ENCODE data around the gene RAMP1. TPM values are rescaled to one million over a fixed set of nuclear protein-coding genes. Genes with fewer than 3 reads are reported as not detected.

The RAMP1 gene
- total RNA-seq, 1 donor from 2014 or later = 9.1 TPM

DNA sequence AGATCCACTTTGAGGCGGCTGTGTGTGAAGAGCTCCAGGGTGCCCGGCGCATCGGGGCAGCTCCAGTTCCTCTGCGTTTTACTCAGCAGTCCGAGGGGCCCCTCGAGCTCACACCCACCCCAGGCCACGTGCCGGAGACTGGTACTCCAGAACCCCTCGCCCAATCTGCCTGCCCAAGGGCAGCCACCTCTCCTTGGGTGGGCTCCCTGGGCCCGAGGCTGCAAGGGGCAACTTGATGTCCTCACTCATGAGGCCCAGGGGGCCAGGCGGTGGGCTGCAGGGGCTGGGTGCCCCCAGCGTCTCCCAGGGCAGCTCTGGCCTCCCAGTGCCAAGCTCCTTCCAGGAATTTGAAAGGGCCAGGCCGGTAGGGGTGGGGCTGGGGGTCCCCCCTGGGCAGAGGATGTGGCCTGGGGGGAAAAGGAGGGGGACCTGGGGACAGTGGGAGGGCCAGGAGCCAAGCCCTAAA, 16.7 kb downstream of the RAMP1 start:
- Histone ChIP-seq H3K27ac (ENCODE audit: low read depth, low read length) (no peak overlapping the region), H3K79me2 (ENCODE audit: insufficient read depth, low read length) (no peaks in the 10 kb centered on the region), H3K36me3 (ENCODE audit: insufficient read depth, low read length) (no peaks in the 10 kb centered on the region), H3K4me3 (ENCODE audit: insufficient read depth, low read depth, low read length) (no peak overlapping the region), H3K4me1 (ENCODE audit: insufficient read depth, low read length) (peaks cover 25% of the 10 kb centered on the region), H3K27me3 (ENCODE audit: insufficient read depth, low read length) (no peaks in the 10 kb centered on the region), H3K9ac (ENCODE audit: low read length) (no peak overlapping the region), H3K9me3 (ENCODE audit: insufficient read depth, low read depth, low read length) (no peaks in the 10 kb centered on the region), H4K20me1 (ENCODE audit: insufficient read depth, low read length) (no peaks in the 10 kb centered on the region), H3K4me2 (ENCODE audit: low read length) (no peak overlapping the region), H2AFZ (ENCODE audit: low read depth, low read length) (no peak overlapping the region)
- TF ChIP-seq, protein P1, sequence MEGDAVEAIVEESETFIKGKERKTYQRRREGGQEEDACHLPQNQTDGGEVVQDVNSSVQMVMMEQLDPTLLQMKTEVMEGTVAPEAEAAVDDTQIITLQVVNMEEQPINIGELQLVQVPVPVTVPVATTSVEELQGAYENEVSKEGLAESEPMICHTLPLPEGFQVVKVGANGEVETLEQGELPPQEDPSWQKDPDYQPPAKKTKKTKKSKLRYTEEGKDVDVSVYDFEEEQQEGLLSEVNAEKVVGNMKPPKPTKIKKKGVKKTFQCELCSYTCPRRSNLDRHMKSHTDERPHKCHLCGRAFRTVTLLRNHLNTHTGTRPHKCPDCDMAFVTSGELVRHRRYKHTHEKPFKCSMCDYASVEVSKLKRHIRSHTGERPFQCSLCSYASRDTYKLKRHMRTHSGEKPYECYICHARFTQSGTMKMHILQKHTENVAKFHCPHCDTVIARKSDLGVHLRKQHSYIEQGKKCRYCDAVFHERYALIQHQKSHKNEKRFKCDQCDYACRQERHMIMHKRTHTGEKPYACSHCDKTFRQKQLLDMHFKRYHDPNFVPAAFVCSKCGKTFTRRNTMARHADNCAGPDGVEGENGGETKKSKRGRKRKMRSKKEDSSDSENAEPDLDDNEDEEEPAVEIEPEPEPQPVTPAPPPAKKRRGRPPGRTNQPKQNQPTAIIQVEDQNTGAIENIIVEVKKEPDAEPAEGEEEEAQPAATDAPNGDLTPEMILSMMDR (IDR thresholded peaks at IDR 0.05; ENCODE audit: insufficient read depth, low read depth, low read length) = no peak
- no peak for TF ChIP-seq EZH2 (IDR thresholded peaks at IDR 0.05; ENCODE audit: insufficient read depth, low read length)
- Mint-ChIP-seq H3K9me3 (ENCODE audit: unreplicated experiment) (no peaks in the 10 kb centered on the region), H3K4me1 (ENCODE audit: low read depth, unreplicated experiment) (peaks cover 16% of the 10 kb centered on the region), H3K27me3 (ENCODE audit: low read depth, unreplicated experiment) (peaks cover 1% of the 10 kb centered on the region), H3K27ac (ENCODE audit: unreplicated experiment) (no peak overlapping the region), H3K36me3 (ENCODE audit: low read depth, unreplicated experiment) (peaks cover 5% of the 10 kb centered on the region), H3K4me3 (ENCODE audit: unreplicated experiment) (no peak overlapping the region)
- no peak for DNase-seq (ENCODE audit: low read depth)
- no peak for FAIRE-seq

DNA sequence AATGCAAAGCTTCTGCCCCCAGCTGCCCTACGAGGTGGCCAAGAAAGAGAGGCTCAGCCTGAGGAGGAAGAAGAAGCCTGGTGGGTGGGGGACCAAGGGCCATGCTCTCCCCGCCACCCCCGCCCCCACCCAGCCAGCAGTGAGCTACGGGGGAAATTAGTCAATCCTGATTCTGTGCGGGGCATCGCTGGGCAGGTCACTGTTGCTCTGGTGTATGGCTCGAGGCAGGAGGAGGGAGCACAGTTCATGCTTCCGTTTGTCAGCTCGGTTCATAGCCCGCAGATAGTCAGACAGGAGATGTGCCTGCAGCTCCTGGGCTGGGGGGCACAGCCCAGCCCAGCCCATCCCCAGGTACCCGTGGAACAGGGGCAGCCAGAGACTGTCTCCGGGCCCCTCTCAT, 17.1 kb downstream of the RAMP1 start:
- Histone ChIP-seq H3K4me2 (ENCODE audit: low read length) (no peak overlapping the region), H3K27ac (ENCODE audit: low read depth, low read length) (no peak overlapping the region), H3K9me3 (ENCODE audit: insufficient read depth, low read depth, low read length) (no peaks in the 10 kb centered on the region), H3K27me3 (ENCODE audit: insufficient read depth, low read length) (no peaks in the 10 kb centered on the region), H3K4me1 (ENCODE audit: insufficient read depth, low read length) (peaks cover 25% of the 10 kb centered on the region), H3K4me3 (ENCODE audit: insufficient read depth, low read depth, low read length) (no peak overlapping the region), H4K20me1 (ENCODE audit: insufficient read depth, low read length) (no peaks in the 10 kb centered on the region), H2AFZ (ENCODE audit: low read depth, low read length) (no peak overlapping the region), H3K79me2 (ENCODE audit: insufficient read depth, low read length) (no peaks in the 10 kb centered on the region), H3K36me3 (ENCODE audit: insufficient read depth, low read length) (no peaks in the 10 kb centered on the region), H3K9ac (ENCODE audit: low read length) (no peak overlapping the region)
- FAIRE-seq = no peak
- Mint-ChIP-seq H3K27me3 (ENCODE audit: low read depth, unreplicated experiment) (peaks cover 1% of the 10 kb centered on the region), H3K9me3 (ENCODE audit: unreplicated experiment) (no peaks in the 10 kb centered on the region), H3K4me1 (ENCODE audit: low read depth, unreplicated experiment) (peaks cover 14% of the 10 kb centered on the region), H3K4me3 (ENCODE audit: unreplicated experiment) (no peak overlapping the region), H3K36me3 (ENCODE audit: low read depth, unreplicated experiment) (peaks cover 9% of the 10 kb centered on the region), H3K27ac (ENCODE audit: unreplicated experiment) (no peak overlapping the region)
- DNase-seq (ENCODE audit: low read depth) = no peak
- TF ChIP-seq EZH2 (IDR thresholded peaks at IDR 0.05; ENCODE audit: insufficient read depth, low read length) = no peak
- TF ChIP-seq, protein P1 (IDR thresholded peaks at IDR 0.05; ENCODE audit: insufficient read depth, low read depth, low read length) = no peak

DNA sequence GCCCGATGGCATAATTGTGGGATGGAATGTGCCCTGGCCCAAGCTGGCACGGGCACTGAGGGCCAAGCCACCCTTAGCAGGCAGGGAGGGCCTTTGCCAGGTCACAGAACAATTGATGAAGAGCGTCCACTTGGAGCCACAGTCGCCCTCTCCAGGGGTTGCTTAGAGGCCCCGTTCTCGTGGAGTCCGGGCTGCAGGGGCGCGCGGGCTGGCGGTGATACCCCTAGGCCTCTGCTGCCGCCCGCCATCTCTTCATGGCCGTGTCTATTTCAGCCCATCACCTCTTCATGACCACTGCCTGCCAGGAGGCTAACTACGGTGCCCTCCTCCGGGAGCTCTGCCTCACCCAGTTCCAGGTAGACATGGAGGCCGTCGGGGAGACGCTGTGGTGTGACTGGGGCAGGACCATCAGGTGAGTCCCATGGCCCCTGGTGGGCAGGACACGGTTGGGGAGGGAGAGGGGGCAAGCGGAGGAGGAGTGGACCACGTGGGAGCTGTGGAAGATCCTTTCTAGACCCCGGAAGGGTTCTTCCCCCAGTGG, 17.6 kb downstream of the RAMP1 start:
- no peaks in the 10 kb centered on the region for H3K79me2 ChIP-seq (ENCODE audit: insufficient read depth, low read length)
- FAIRE-seq (no peak), DNase-seq (ENCODE audit: low read depth) (no peak)
- H3K4me3 Mint-ChIP-seq (ENCODE audit: unreplicated experiment) = no peak overlapping the region
- H3K27me3 ChIP-seq (ENCODE audit: insufficient read depth, low read length) = no peaks in the 10 kb centered on the region
- H2AFZ ChIP-seq (ENCODE audit: low read depth, low read length) = no peak overlapping the region
- H3K36me3 Mint-ChIP-seq (ENCODE audit: low read depth, unreplicated experiment) = peaks cover 9% of the 10 kb centered on the region
- H3K4me2 ChIP-seq (ENCODE audit: low read length) = no peak overlapping the region
- no peaks in the 10 kb centered on the region for H3K9me3 Mint-ChIP-seq (ENCODE audit: unreplicated experiment)
- TF ChIP-seq EZH2 (IDR thresholded peaks at IDR 0.05; ENCODE audit: insufficient read depth, low read length) = no peak
- no peaks in the 10 kb centered on the region for H4K20me1 ChIP-seq (ENCODE audit: insufficient read depth, low read length)
- H3K27ac ChIP-seq (ENCODE audit: low read depth, low read length) = no peak overlapping the region
- H3K4me1 Mint-ChIP-seq (ENCODE audit: low read depth, unreplicated experiment) = peaks cover 13% of the 10 kb centered on the region
- peaks cover 25% of the 10 kb centered on the region for H3K4me1 ChIP-seq (ENCODE audit: insufficient read depth, low read length)
- H3K9me3 ChIP-seq (ENCODE audit: insufficient read depth, low read depth, low read length) = no peaks in the 10 kb centered on the region
- H3K36me3 ChIP-seq (ENCODE audit: insufficient read depth, low read length) = no peaks in the 10 kb centered on the region
- H3K27ac Mint-ChIP-seq (ENCODE audit: unreplicated experiment) = no peak overlapping the region
- H3K27me3 Mint-ChIP-seq (ENCODE audit: low read depth, unreplicated experiment) = peaks cover 1% of the 10 kb centered on the region
- H3K4me3 ChIP-seq (ENCODE audit: insufficient read depth, low read depth, low read length) = no peak overlapping the region
- H3K9ac ChIP-seq (ENCODE audit: low read length) = no peak overlapping the region
